HG02678 (cell line): ENCODE data around the gene KHNYN.
A peak's percentile ranks its signal among the peaks of the same experiment; 100 is the strongest.
"Not testable (repeated sequence)": the region's sequence is repeated elsewhere in the genome, so short reads cannot be mapped to it uniquely, and the experiment has no call there.

ENCODE experiments used
- ATAC-seq: cut with Tn5 transposase; IDR thresholded peaks from one replicate; pipeline ENCODE4 v1.9.1; 2021; ENCODE audit warnings: mild to moderate bottlenecking, moderate library complexity; ENCODE audit not compliant: unreplicated experiment

KHNYN gene

DNA sequence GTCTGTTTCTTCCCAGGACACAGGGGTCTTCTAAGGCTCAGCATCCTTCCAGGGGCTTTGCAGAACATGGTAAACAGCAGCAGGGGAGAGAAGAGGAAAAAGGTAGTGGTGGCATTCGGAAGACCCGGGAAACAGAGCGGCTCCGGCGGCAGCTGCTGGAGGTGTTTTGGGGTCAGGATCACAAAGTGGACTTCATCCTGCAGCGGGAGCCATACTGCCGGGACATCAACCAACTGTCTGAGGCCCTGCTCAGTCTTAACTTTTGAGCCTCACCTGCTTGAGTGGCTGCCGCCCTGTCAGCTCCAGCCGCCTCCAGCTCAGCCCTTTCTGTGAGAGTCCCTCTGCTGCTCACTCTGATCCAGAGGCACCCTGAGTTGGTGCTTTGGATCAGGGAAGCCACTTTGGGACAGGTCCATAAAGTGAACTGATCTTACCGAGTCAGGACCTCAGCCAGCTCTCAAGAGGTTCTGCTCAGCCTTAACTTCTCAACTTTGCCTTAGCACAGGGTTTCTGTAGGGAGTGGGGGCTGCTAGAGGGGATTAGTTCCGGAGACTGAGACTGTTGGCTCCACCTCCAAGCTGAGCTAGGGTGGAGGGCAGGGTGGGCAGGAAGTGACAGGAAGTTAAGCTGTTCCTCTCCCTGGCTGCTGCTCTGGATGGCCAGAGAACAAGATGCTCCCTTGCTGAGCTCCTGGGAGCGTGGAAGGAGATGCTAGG is 7.4 kb downstream of the KHNYN start:
- no peak for ATAC-seq

GRCh38 chr14:24437736-24438067 is 7.9 kb downstream of the KHNYN start:
- no peak for ATAC-seq

- no peak for ATAC-seq
Observed at GRCh38 chr14:24438223-24439097, 8.7 kb downstream of the KHNYN start.

DNA sequence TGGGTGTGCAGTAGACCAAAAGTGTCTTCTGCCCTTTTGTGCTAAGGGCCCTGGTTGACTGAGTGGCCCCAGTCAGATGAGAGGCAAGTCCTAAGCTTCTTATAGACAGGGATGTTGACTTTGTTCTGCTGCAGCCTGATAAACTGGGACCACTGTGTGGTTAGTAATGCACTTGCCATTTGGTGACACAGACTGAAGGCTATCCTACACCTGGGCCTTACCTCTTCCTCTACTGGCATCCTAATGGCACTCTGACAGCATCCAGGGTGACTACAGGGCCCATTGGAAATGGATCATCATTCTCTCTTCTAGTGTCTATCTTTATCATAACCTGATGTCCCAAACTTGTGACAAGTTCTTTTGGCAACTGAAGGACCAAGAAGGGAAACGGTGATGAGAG is 9.5 kb downstream of the KHNYN start:
- no peak for ATAC-seq

DNA sequence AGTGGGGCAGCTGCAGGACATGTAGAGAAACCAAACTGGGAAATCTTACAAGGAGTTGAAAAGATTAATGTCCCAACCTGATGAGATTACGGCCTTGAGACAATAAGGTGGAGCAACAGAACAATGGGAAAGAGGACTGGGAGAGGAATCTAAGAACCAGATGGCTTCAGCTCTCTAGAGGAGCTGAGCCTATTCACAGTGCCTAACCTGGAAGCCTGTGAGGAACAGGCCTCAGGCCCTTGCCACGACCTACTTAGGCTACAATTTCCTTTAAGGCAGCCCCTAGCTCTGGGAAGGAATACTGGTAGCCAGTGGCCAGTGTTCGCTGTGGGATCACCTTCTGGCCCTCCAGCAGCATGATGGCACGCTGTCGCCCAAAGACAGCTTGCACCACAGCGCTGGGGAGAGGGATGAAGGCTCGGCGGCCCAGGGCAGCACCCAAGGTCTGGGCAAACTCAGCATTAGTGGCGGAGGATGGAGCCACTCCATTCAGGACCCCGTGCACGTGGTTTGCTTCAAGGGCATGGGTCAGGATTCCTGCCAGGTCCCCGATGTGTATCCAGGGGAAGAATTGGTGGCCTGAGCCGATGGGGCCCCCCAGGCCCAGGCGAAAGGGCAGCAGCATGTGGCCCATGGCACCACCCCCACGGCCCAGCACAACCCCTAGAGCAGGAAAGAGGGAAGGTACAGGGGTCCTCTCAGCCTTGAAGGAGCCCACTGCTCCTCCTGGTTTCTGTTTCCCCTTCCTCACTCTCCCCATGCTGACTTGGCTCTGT is 10.3 kb downstream of the KHNYN start:
- ATAC-seq = no peak

- ATAC-seq = no peak
Observed at GRCh38 chr14:24440606-24441399, 11.0 kb downstream of the KHNYN start.

- no peak for ATAC-seq
Observed at GRCh38 chr14:24441485-24441884, 11.7 kb downstream of the KHNYN start.

DNA sequence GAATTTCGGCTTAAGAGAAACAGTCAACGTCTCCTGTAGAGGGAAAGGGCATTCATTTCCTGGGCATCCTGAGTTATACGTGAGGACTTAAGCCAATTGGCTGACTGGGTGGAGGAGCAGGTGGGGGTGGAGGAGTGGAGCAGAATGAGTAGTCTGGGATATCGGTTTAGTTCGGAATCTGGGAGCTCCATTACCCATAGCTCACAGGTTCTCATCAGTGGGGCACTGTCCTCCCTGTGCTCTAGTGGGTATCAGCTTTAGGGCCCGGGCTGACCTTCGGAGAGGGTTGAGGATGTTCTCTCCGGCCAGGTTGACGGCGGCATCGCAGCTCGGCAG is 12.1 kb downstream of the KHNYN start:
- ATAC-seq = no peak

- peak; percentile 91 for ATAC-seq
Observed at GRCh38 chr14:24442240-24443052, 12.7 kb downstream of the KHNYN start, which contains the start of gene SDR39U1. TSS of gene SDR39U1 (minus strand) at chr14:24442776. CDS start at chr14:24442769, 7 bp downstream.

GRCh38 chr14:24443053-24443665 is 13.4 kb downstream of the KHNYN start:
- no peak for ATAC-seq

DNA sequence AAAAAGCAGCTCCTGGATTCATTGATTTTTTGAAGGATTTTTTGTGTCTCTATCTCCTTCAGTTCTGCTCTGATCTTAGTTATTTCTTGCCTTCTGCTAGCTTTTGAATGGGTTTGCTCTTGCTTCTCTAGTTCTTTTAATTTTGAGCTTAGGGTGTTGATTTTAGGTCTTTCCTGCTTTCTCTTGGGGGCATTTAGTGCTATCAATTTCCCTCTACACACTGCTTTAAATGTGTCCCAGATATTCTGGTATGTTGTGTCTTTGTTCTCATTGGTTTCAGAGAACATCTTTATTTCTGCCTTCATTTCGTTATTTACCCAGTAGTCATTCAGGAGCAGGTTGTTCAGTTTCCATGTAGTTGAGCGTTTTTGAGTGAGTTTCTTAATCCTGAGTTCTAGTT is 21.1 kb downstream of the KHNYN start:
- not testable (repeated sequence) for ATAC-seq

GRCh38 chr14:24456980-24457379 is 27.2 kb downstream of the KHNYN start:
- ATAC-seq = no peak

GRCh38 chr14:24458736-24459135 is 29.0 kb downstream of the KHNYN start:
- no peak for ATAC-seq

GRCh38 chr14:24459331-24459730 is 29.6 kb downstream of the KHNYN start:
- ATAC-seq = no peak

GRCh38 chr14:24461336-24461735 is 31.6 kb downstream of the KHNYN start:
- ATAC-seq = no peak

DNA sequence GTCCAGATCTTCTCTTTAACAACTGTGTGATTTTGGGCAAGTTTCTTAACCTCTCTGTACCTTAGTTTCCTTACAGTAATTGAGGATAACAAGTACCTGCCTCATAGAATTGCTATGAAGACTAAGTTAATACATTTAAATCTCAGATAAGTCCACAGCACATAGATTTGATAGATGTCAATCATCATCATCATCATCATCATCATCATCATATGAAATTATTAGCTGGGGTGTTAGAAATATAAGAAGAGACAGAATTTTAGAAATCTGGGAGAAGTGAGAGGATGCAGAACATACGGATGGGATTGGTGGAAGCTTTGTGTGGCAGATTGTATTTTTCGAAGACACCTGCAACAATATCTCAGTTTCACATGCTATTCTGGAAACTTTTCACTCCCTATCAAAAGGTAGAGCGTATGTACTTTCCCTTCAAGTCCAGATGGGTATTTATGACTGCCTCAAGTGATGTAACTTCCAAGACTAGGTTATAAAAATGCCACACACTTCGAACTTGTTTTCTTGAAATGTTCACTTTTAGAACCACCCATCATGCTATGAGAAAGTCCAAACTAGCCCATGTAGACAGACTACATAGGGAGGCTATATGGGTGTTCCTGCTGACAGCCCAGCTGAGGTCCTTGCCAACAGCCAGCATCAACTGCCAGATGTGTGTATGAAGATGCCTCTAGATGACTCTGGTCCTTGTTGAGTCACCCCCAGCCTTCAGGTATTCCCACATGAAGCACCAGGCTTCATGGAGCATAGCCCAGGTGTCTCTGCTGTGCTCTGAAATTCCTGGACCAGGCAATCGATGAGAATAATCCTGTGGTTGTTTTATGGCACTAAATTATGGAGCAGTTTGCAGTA is 33.5 kb downstream of the KHNYN start:
- ATAC-seq = no peak

GRCh38 chr14:24463884-24464785 is 34.4 kb downstream of the KHNYN start:
- ATAC-seq = no peak

DNA sequence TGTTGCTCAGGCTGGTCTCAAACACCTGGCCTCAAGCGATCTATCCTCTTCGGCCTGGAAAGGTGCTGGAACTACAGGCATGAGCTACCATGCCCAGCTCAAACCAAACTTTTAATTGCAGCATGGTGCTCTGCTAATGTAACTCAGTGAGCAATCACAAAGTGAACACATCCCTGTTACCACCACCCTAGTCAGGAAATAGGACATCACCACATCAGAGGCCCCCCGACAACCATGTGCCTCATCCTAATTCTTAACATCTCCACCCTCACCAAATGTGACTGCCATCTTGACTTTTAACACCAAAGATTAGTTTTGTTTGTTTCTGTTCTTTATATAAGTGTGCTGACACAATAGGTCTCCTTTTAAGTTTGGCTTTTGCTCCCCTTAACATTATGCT is 35.6 kb downstream of the KHNYN start:
- ATAC-seq = no peak
